Activated CD8-positive, alpha-beta memory T cell treated with anti-CD3 and anti-CD28 coated beads, Interleukin-2, amount 50 U/mL, for 1 hour (primary cell): ENCODE data around the gene RBM6.

Experiments
- DNase-seq: peaks from one replicate; pipeline ENCODE4 v3.0.0-alpha.2; 2020; ENCODE audit errors: extremely low read depth

Gene RBM6

DNA sequence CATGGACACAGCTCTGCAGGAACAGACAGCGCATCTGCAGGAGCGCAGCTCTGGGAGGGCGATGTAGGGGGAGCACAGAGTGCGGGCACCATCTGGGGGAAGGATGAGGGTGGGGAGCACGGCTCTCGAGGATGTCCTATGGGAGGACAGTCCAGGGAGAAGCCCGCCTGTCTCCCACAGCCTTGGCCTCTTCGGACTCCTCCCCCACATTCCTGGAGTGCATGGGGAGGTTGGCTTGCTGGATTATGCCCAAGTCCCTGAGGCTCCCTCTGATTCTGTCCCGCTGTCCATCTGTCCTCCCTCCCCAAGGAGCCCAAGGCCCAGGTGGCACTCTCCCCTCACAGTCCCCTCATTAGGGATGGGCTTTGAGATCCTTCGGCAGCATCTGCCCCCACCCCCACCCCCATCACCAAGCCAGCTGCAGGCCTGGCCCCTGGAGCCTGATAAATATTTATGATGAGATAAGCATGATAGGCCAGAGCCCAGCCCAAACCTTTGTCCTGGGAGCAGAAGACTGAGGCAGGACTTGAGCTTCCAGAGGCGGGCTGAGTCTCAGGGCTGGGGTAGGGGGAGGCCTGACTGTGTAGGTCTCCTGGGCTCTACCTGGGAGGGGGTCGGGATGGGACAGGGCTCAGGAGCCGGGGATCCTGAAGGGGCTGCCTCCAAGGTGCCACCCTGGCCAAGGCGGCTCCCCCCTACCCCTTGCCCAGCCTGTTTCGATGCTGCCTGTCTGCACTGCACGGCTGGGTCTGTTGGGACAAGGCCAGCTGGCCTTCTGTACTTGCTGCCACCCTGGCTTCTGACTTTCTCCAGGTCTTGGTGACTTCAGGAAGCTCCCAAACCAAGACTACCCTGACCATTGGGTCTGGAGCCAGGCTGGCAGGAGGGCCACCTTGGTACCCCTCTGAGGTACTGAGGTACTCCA, 186.6 kb downstream of the RBM6 start:
- no peak for DNase-seq
